HG03442 (cell line): ENCODE measurements around the gene IL12B.
"Not testable (repeated sequence)": the region's sequence is repeated elsewhere in the genome, so short reads cannot be mapped to it uniquely, and the experiment has no call there.

Experiments used
- ATAC-seq: cut with Tn5 transposase; IDR thresholded peaks from one replicate; pipeline ENCODE4 v1.9.1; 2021; ENCODE audit warnings: mild to moderate bottlenecking, moderate library complexity; ENCODE audit not compliant: unreplicated experiment

IL12B gene

GRCh38 chr5:159301466-159301865 lies 28.8 kb downstream of the IL12B start:
- ATAC-seq: no peak

- not testable (repeated sequence) for ATAC-seq
Measured at GRCh38 chr5:159297300-159297699, 33.0 kb downstream of the IL12B start.

- ATAC-seq: no peak
Measured at GRCh38 chr5:159294921-159295320, 35.4 kb downstream of the IL12B start.

- ATAC-seq: no peak
Measured at GRCh38 chr5:159290741-159291140, 39.5 kb downstream of the IL12B start.

DNA sequence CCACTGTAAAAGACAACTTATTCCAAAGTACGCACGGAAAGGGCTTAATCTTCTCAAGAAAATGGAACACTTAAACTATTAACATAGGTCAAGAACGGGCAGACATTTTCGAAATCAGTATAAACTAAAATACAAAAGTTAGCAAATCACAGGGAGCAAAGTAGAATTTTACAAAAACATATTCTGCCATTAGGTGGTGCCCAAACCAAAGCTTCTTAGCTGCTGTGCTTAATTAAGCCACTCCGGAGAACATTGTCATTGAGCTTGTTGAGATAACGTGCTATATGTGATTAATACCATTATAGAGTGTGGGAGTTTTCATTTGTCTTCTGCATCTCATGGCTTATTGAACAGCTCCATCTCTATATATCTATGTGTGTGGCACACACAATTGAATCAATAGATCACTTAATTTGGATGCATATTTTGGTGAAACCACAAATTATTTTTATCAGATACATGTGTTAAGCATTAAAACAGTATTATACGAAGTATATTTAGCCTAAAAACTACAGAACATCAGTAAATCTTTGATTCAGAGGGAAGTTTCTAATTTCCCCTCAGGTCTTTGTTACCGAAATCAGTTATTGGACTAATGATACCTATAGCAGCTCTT lies 43.8 kb downstream of the IL12B start:
- ATAC-seq: no peak

DNA sequence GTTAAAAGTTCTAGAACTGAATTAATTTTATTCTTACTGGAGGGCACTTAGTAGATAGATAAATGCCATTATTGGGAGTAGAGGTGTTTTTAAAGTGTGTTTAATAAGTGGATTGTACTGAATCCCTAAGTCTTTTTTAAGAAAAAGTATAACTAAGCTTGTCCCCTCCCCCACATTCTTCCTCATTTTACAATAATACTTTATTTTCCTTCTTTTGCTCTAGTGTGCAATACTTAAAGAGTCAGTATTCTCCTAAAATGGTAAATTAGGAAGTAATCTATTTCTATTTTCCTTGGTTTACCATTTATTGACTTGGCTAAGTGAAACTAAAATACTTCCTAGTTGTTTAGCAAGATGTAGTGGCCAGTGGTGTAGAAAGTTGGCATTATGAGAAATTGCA lies 55.6 kb downstream of the IL12B start:
- no peak for ATAC-seq

- no peak for ATAC-seq
Measured at GRCh38 chr5:159273923-159274322, 56.4 kb downstream of the IL12B start.

DNA sequence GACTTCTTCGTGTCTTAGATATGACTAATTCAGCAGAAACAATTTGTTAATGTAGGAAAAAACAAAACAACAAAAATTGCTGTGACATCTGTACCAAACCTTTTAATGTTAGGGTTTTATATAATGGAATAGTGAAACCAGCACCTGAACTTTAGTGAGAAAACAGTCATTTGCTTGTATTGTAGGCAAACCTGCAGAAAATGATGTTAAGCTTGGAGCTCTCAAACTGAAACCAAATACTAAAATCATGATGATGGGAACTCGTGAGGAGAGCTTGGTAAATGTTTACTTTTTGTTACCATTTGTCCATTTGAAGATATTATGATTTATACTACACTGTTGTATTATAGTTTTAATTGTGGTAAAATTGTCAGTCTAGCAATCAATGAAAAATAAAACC lies 60.6 kb downstream of the IL12B start:
- ATAC-seq: no peak

DNA sequence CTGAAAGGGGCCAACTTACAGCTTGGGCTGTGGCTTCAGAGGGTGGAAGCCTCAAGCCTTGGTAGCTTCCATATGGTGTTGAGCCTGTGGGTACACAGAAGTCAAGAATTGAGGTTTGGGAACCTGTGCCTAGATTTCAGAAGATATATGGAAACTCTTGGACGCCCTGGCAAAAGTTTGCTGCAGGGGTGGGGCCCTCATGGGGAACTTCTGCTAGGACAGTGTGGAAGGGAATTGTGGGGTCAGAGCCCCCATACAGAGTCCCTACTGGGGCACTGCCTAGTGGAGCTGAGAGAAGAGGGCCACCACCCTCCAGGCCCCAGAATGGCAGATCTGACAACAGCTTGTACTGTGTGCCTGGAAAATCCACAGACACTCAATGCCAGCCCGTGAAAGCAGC lies 63.5 kb downstream of the IL12B start:
- ATAC-seq: not testable (repeated sequence)
